Heart right ventricle (tissue), 16 donors: Measurements from ENCODE around the gene PABPN1. TPM values are rescaled to one million over a fixed set of nuclear protein-coding genes. Genes with fewer than 3 reads are reported as not detected.

Experiments used
- ATAC-seq, 8 donors: fragments of 200-7000 bp; cut with Tn5 transposase; one replicate each; pipeline ENCODE4 v1.9.1; 2020; ENCODE audit warnings: mild to moderate bottlenecking in 8 of 8, moderate library complexity in 8 of 8, moderate number of reproducible peaks in 1 of 8
- DNase-seq, 2 donors: peaks; one replicate each; pipeline ENCODE4 v3.0.0-alpha.2; 2020
- H3K27ac ChIP-seq, 10 donors: fragments of 200-600 bp; sonication (generic) in 2 of 10; one replicate each; pipeline versions ENCODE4 v1.5.0 to v1.8.0; 2020 to 2022; ENCODE audit warnings: mild to moderate bottlenecking in 3 of 10
- H3K27me3 ChIP-seq, 7 donors: fragments of 200-600 bp; one replicate each; pipeline ENCODE4 v1.8.0; 2021 to 2022; ENCODE audit warnings: mild to moderate bottlenecking in 2 of 7
- H3K36me3 ChIP-seq, 9 donors: fragments of 200-600 bp; sonication (generic) in 1 of 9; one replicate each; pipeline versions ENCODE4 v1.5.0 to v1.8.0; 2020 to 2022; ENCODE audit warnings: mild to moderate bottlenecking in 2 of 9
- H3K4me1 ChIP-seq, 9 donors: fragments of 200-600 bp; sonication (generic) in 1 of 9; one replicate each; pipeline versions ENCODE4 v1.5.0 to v1.8.0; 2020 to 2022; ENCODE audit warnings: mild to moderate bottlenecking in 4 of 9
- H3K4me3 ChIP-seq, 10 donors: fragments of 200-600 bp; sonication (generic) in 2 of 10; one replicate each; pipeline versions ENCODE4 v1.5.0 to v1.8.0; 2020 to 2022; ENCODE audit warnings: mild to moderate bottlenecking in 7 of 10, moderate library complexity in 2 of 10
- H3K9me3 ChIP-seq, 11 donors: fragments of 200-600 bp in 10 of 11; sonication (generic) in 2 of 11; one replicate each; pipeline versions ENCODE4 v1.5.0 to v1.8.0; 2013 to 2022; ENCODE audit warnings: mild to moderate bottlenecking in 2 of 11, control low read depth in 1 of 11, moderate library complexity in 1 of 11
- WGBS, 2 donors: extraction: QIAGEN DNeasy Blood & Tissue Kit; methylation state at CpG; one replicate each; pipeline ENCODE4 v1.1.7; 2013; ENCODE audit warnings: inconsistent platforms in 1 of 2; 5-methylcytosine and 5-hydroxymethylcytosine counted together
- intact Hi-C, 10 donors: fragments of 100-400 bp; cut with DNase I; formaldehyde crosslinking; loops; one replicate each; pipeline versions ENCODE4 v1.11.1 to v1.14.2; 2022
- polyA plus RNA-seq, 2 donors: library from polyadenylated mRNA; stranded (reverse); fragments of 200-250 nt; gene quantifications; one replicate each; pipeline ENCODE4 v1.2.3, GENCODE V29; 2013
- total RNA-seq, 10 donors: library from RNA; stranded (reverse); fragmentation: NEBNext Ultra II Directional in 3 of 10; extraction: Animal tissue kit (Norgen Biotek cat#: 25700) in 3 of 10; gene quantifications; one replicate each; pipeline versions ENCODE4 v1.2.1 to v1.2.4, GENCODE V29; 2021 to 2023
- TF ChIP-seq, protein P1 (sequence below), 9 donors: fragments of 200-600 bp; sonication (generic) in 2 of 9; IDR thresholded peaks; one replicate each; pipeline versions ENCODE4 v1.5.0 to v1.8.0; 2021 to 2022; ENCODE audit warnings: antibody characterized with exemption in 9 of 9, mild to moderate bottlenecking in 5 of 9, moderate library complexity in 1 of 9
- donor health status: Arrhythmogenic right ventricular cardiomyopathy.
- donor health status: ischemic (EF 13 %, LVEDD 7.1; RV severe dilation, severe dysfunction).
- donor health status: healthy with polysubstance abuse.
- donor health status: DM: no; HTN: yes; CAD: no.
- donor health status: DM: no; HTN: no; CAD: no.
- donor health status: ischemic (EF 25% LVEDD 6.9; RV normal size, moderate dysfunction).
- donor health status: ischemic (EF 25% LVEDD 5.7; RV mildly dilated, moderate dysfunction).
- donor health status: healthy.
- donor health status: DM: yes; HTN: yes; CAD: no.
- donor health status: Ischemic cardiomyopathy.
- donor health status: ischemic (EF 35%, LVEDD 5.7; RV mildly dilated, moderate dysfunction).
- donor health status: nonischemic (EF 11% LVEDD 7.7; RV severe dilation, severe dysfunction).
- donor health status: DM: yes; HTN: yes; CAD: no.
- donor health status: PGD.
- donor health status: ischemic (EF 29% LVEDD 5.4; RV normal size, mild dysfunction).
- donor health status: nonischemic (EF 23%, LVEDD 6.1; RV moderate dilation, normal function).

The PABPN1 gene
- total and polyA plus RNA-seq, 12 donors = 57.0 to 196 (median 68.6) TPM

DNA sequence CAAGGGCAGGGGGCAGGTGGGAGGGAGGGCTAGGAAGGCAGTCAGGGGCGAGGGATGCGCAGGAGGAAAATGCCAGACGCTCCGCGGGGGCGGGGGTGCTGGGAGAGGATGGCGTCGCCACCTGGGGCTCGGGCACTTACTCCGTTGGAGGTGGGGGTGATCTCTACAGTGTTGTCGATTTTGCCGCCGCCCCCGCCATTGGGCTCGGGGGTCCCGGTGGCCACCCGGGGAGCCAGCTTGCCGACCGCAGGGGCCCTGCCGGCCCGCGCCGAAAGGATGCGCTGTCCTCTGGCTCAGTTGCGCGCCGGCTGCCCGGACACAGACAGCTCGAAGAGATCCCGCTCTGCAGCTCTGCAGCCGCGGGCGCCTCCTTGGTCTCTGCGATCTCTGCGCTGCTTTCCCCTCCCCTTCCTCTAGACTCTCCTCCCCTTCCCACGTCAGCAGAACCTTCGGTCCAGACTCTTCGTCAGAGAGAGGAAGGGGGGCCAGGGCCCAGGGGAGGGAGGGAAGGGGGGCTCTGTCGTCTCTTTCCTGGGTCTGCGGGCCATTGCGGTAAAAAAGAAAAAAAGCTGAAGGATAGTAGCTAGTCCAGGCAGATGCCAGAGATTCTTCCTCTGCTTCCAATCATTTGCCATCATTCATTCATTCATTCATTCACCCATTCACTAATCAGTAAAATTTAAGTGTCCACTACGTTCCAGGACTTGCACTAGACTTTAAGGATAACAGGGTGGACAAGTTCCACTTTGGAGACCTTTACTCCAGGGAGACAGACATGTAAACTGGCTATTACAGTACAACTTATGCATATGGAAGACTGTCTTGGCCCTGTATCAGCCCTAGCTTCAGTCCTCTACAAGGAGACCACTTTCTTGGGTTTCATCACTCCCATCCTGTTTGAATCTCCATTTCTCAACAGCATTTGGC is 31.5 kb downstream of the PABPN1 start, which contains the start of gene SLC22A17:
TSS of gene SLC22A17 (minus strand) at position 382 of the 927 bp plus-strand sequence.
- DNase-seq (peak; percentile 74 to 85), ATAC-seq (peak; percentile 86 to 96 (median 93))
- Histone ChIP-seq H3K4me3 (peak within 1 kb of the TSS; percentile 43 to 79 (median 63)), H3K27me3 (peaks cover 0 to 45% (median 0%) of the 10 kb centered on the region in 7 donors), H3K36me3 (peaks cover 0 to 10% (median 0%) of the 10 kb centered on the region in 9 donors), H3K4me1 (peaks cover 0 to 20% (median 9%) of the 10 kb centered on the region in 9 donors), H3K27ac (peak within 1 kb of the TSS in 5 of 10 donors; percentile 13 to 70 (median 58)), H3K9me3 (no peaks in the 10 kb centered on the region)
- TF ChIP-seq, protein P1, sequence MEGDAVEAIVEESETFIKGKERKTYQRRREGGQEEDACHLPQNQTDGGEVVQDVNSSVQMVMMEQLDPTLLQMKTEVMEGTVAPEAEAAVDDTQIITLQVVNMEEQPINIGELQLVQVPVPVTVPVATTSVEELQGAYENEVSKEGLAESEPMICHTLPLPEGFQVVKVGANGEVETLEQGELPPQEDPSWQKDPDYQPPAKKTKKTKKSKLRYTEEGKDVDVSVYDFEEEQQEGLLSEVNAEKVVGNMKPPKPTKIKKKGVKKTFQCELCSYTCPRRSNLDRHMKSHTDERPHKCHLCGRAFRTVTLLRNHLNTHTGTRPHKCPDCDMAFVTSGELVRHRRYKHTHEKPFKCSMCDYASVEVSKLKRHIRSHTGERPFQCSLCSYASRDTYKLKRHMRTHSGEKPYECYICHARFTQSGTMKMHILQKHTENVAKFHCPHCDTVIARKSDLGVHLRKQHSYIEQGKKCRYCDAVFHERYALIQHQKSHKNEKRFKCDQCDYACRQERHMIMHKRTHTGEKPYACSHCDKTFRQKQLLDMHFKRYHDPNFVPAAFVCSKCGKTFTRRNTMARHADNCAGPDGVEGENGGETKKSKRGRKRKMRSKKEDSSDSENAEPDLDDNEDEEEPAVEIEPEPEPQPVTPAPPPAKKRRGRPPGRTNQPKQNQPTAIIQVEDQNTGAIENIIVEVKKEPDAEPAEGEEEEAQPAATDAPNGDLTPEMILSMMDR (IDR thresholded peaks at IDR 0.05) = peak in 4 of 9 donors; percentile 3 to 43 (median 22)
- 0 to 1% methylated on average over 42 of the region's 42 CpGs for WGBS, 2 donors
- intact Hi-C loops = no loop called here

DNA sequence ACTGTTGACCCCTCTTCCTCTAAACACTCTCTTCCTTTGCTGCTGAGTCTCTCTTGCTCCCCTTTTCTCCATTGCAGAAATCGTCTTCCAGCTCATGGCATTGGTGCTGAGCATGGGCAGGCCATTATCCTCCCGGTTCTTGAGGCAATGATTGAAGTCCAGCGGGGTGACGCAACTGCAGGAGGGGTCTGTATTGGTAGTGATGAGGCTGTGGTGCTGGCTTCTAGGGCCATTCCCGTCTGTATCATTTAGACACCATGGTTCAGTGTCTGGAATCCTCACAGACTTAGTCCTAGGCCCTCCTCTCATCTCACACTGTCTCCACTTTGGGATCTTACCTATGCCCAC is 32.1 kb downstream of the PABPN1 start:
- peaks cover 0 to 45% (median 0%) of the 10 kb centered on the region in 7 donors for H3K27me3 ChIP-seq
- WGBS, 2 donors = 81 to 85% methylated on average over 5 of the region's 5 CpGs
- DNase-seq (no peak), ATAC-seq (no peak)
- intact Hi-C loops = no loop called here
- H3K4me3 ChIP-seq = peak overlapping the region in 1 of 10 donors; percentile 63
- H3K9me3 ChIP-seq = no peaks in the 10 kb centered on the region
- TF ChIP-seq, protein P1 (IDR thresholded peaks at IDR 0.05) = no peak
- peaks cover 0 to 14% (median 0%) of the 10 kb centered on the region in 9 donors for H3K36me3 ChIP-seq
- H3K4me1 ChIP-seq = peaks cover 0 to 25% (median 9%) of the 10 kb centered on the region in 9 donors
- peak overlapping the region in 1 of 10 donors; percentile 70 for H3K27ac ChIP-seq

DNA sequence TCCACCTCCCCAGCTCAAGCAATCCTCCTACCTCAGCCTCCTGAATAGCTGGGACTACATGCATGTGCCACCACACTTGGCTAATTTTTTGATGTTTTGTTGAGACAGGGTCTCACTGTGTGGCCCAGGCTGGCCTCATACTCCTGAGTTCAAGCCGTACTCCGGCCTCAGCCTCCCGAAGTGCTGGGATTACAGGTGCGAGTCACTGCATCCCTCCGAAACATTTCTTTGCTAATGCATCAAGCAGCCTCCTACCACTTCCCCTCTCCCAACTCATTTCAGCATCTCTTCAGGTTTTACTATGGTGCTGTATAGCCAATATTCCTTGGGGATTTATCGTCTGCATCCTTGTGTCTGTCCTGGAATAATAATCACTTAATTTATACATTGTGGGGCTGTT is 33.7 kb downstream of the PABPN1 start:
- DNase-seq (no peak), ATAC-seq (no peak)
- H3K27me3 ChIP-seq = peaks cover 0 to 45% (median 0%) of the 10 kb centered on the region in 7 donors
- no peak overlapping the region for H3K4me3 ChIP-seq
- intact Hi-C loops = no loop called here
- peaks cover 0 to 27% (median 9%) of the 10 kb centered on the region in 9 donors for H3K4me1 ChIP-seq
- TF ChIP-seq, protein P1 (IDR thresholded peaks at IDR 0.05) = no peak
- H3K36me3 ChIP-seq = peaks cover 0 to 17% (median 0%) of the 10 kb centered on the region in 9 donors
- H3K9me3 ChIP-seq = no peaks in the 10 kb centered on the region
- 84% methylated on average over 6 of the region's 6 CpGs for WGBS, 2 donors
- H3K27ac ChIP-seq = no peak overlapping the region

DNA sequence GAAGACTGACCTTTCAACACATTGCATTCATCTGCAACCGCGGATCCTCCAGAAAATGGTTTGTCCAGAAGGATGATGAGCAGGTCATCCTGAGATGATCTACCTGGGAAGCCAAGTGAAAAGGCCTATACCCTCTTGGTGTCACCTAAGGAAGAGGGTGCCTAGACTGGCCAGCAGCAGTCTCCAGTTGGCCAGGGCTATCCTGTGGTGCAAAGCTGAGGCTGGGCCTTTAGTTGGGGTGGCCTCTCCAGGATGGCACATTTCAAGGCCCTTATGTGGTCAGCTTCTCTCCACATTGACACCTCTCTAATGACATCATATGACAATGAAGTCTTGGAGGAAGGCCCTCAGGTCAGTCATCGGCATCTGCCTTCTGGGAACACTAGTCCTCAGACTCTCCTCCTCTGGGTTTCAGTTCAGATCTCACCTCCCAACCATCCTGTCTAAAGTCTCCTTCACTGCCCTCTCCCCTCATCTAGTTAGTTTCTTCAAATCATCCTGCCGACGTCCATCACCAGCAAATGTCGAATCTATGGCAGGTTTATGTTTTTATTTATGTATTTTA is 34.7 kb downstream of the PABPN1 start:
- Histone ChIP-seq H3K27me3 (peaks cover 0 to 38% (median 0%) of the 10 kb centered on the region in 7 donors), H3K27ac (no peak overlapping the region), H3K36me3 (peaks cover 0 to 20% (median 0%) of the 10 kb centered on the region in 9 donors), H3K4me1 (peaks cover 0 to 27% (median 9%) of the 10 kb centered on the region in 9 donors), H3K4me3 (no peak overlapping the region), H3K9me3 (no peaks in the 10 kb centered on the region)
- no peak for DNase-seq
- TF ChIP-seq, protein P1 (IDR thresholded peaks at IDR 0.05) = no peak
- WGBS, 2 donors = 88 to 89% methylated on average over 6 of the region's 6 CpGs
- intact Hi-C loops = no loop called here
- ATAC-seq = no peak
